IMR-90 (cell line): ENCODE results near the gene CABP5. TPM values are rescaled to one million over a fixed set of nuclear protein-coding genes. Genes with fewer than 3 reads are reported as not detected.
"Not testable (repeated sequence)": the region's sequence is repeated elsewhere in the genome, so short reads cannot be mapped to it uniquely, and the experiment has no call there.

Experiments used
- ATAC-seq: fragments of 200-7000 bp; cut with Tn5 transposase; 2 replicates; pipeline ENCODE4 v1.9.1; 2020; ENCODE audit warnings: low read depth, mild to moderate bottlenecking, moderate library complexity
- BruUV-seq: library from RNA; stranded (reverse); fragments of 400-500 nt; replicated peaks from 2 replicates; lab custom pipeline; 2021; lab: Mats Ljungman, UMichigan
- CTCF ChIA-PET: fragments of 300-600 bp; formaldehyde crosslinking; extraction: SDS; loops from one replicate; lab custom pipeline; 2021; ENCODE audit warnings: antibody characterized with exemption; lab: Yijun Ruan, JAX
- POLR2A ChIA-PET: fragments of 300-600 bp; sonication (Branson Sonifier 250); formaldehyde crosslinking; loops from one replicate; lab custom pipeline; 2022; ENCODE audit warnings: antibody characterized with exemption; ENCODE audit not compliant: unreplicated experiment; lab: Charles Lee
- DNase-seq: peaks from one replicate; pipeline ENCODE4 v3.0.0; 2013
- H2AFZ ChIP-seq: replicated peaks from 2 replicates; pipeline ENCODE3; 2013; ENCODE audit warnings: low read length, mild to moderate bottlenecking; ENCODE audit not compliant: poor library complexity
- H2AK5ac ChIP-seq: 2 replicates; pipeline ENCODE4 v1.6.1; 2013; ENCODE audit warnings: low read depth, low read length, inconsistent platforms
- H2AK9ac ChIP-seq: replicated peaks from 2 replicates; pipeline ENCODE3; 2013; ENCODE audit warnings: mild to moderate bottlenecking, low read depth, low read length, moderate library complexity; ENCODE audit not compliant: poor library complexity
- H2BK120ac ChIP-seq: 2 replicates; pipeline ENCODE4 v1.6.1; 2013; ENCODE audit warnings: low read depth, low read length, inconsistent platforms
- H2BK15ac ChIP-seq: 3 replicates; pipeline ENCODE4 v1.6.1; 2013; ENCODE audit warnings: low read depth, low read length, inconsistent platforms
- H2BK20ac ChIP-seq: 2 replicates; pipeline ENCODE4 v1.6.1; 2013; ENCODE audit warnings: low read depth, mild to moderate bottlenecking, inconsistent platforms, low read length, moderate library complexity
- H2BK5ac ChIP-seq: 2 replicates; pipeline ENCODE4 v1.6.1; 2013; ENCODE audit warnings: mild to moderate bottlenecking, low read depth, low read length, inconsistent platforms; ENCODE audit not compliant: poor library complexity, severe bottlenecking
- H3K14ac ChIP-seq: replicated peaks from 2 replicates; pipeline ENCODE4 v1.6.1; 2013; ENCODE audit warnings: low read depth, low read length, inconsistent platforms
- H3K18ac ChIP-seq: 2 replicates; pipeline ENCODE4 v1.6.1; 2013; ENCODE audit warnings: low read depth, low read length, control low read depth
- H3K23ac ChIP-seq: 2 replicates; pipeline ENCODE4 v1.6.1; 2013; ENCODE audit warnings: low read depth, low read length, inconsistent platforms
- H3K27ac ChIP-seq: 2 replicates; pipeline ENCODE4 v1.5.1; 2013; ENCODE audit warnings: mild to moderate bottlenecking, control low read depth, low read length; ENCODE audit not compliant: insufficient read depth
- H3K27me3 ChIP-seq: 2 replicates; pipeline ENCODE4 v1.6.1; 2013; ENCODE audit warnings: low read length; ENCODE audit not compliant: control insufficient read depth, insufficient read depth
- H3K36me3 ChIP-seq: 2 replicates; pipeline ENCODE4 v1.6.1; 2013; ENCODE audit warnings: low read length, mixed read lengths; ENCODE audit not compliant: control insufficient read depth, insufficient read depth
- H3K4ac ChIP-seq: 2 replicates; pipeline ENCODE4 v1.6.1; 2013; ENCODE audit warnings: low read depth, low read length, inconsistent platforms
- H3K4me1 ChIP-seq: 2 replicates; pipeline ENCODE4 v1.6.1; 2013; ENCODE audit warnings: low read length, mixed read lengths; ENCODE audit not compliant: control insufficient read depth, insufficient read depth
- H3K4me2 ChIP-seq: 2 replicates; pipeline ENCODE4 v1.6.1; 2013; ENCODE audit warnings: low read depth, mild to moderate bottlenecking, control low read depth, low read length, moderate library complexity
- H3K4me3 ChIP-seq: 2 replicates; pipeline ENCODE4 v1.5.1; 2013; ENCODE audit warnings: low read depth, mild to moderate bottlenecking, control low read depth, low read length, moderate library complexity; ENCODE audit not compliant: insufficient read depth
- H3K56ac ChIP-seq: 2 replicates; pipeline ENCODE4 v1.6.1; 2013; ENCODE audit warnings: low read length, inconsistent platforms; ENCODE audit not compliant: insufficient read depth; ENCODE audit errors: extremely low read depth
- H3K79me1 ChIP-seq, 2 experiments: 2 replicates each; pipeline ENCODE4 v1.6.1; 2013; ENCODE audit warnings: low read length in 2 of 2, inconsistent platforms in 1 of 2, low read depth in 1 of 2
- H3K9ac ChIP-seq: 2 replicates; pipeline ENCODE4 v1.6.1; 2013; ENCODE audit warnings: low read depth, low read length, control low read depth
- H3K9me1 ChIP-seq: 2 replicates; pipeline ENCODE4 v1.6.1; 2013; ENCODE audit warnings: low read length, inconsistent platforms; ENCODE audit not compliant: insufficient read depth
- H3K9me3 ChIP-seq: 2 replicates; pipeline ENCODE4 v1.6.1; 2013; ENCODE audit warnings: low read length; ENCODE audit not compliant: control insufficient read depth, insufficient read depth
- H4K20me1 ChIP-seq: 2 replicates; pipeline ENCODE4 v1.6.1; 2013; ENCODE audit warnings: low read length, inconsistent platforms; ENCODE audit not compliant: insufficient read depth
- H4K5ac ChIP-seq: 2 replicates; pipeline ENCODE4 v1.6.1; 2013; ENCODE audit warnings: mild to moderate bottlenecking, low read depth, low read length, control low read depth
- H4K8ac ChIP-seq, 2 experiments: 2 replicates each; pipeline ENCODE4 v1.6.1; 2013; ENCODE audit warnings: low read depth in 2 of 2, low read length in 2 of 2, control low read depth in 1 of 2, inconsistent platforms in 1 of 2
- H4K91ac ChIP-seq: 2 replicates; pipeline ENCODE4 v1.6.1; 2013; ENCODE audit warnings: low read depth, low read length, inconsistent platforms; ENCODE audit not compliant: insufficient read depth
- BHLHE40 ChIP-seq: fragments of 150-350 bp; IDR thresholded peaks from 2 replicates; pipeline ENCODE4 v1.6.1; 2016; ENCODE audit warnings: mild to moderate bottlenecking, low read depth, low read length
- FOS ChIP-seq: fragments of 150-350 bp; IDR thresholded peaks from 2 replicates; pipeline ENCODE4 v1.6.1; 2016; ENCODE audit warnings: low read depth, low read length
- WGBS, 2 experiments: methylation state at CpG; one replicate each; pipeline versions ENCODE4 v1.1.5 to v1.1.7; 2013; ENCODE audit warnings: missing lambda C conversion rate in 2 of 2; ENCODE audit not compliant: insufficient read length in 1 of 2; ENCODE audit errors: extremely low coverage in 2 of 2; 5-methylcytosine and 5-hydroxymethylcytosine counted together
- dilution Hi-C: fragments of 300-500 bp; cut with HindIII; formaldehyde crosslinking; loops from one replicate; pipeline ENCODE4 v1.14.3; 2018; ENCODE audit warnings: low sequenced_read_pairs; ENCODE audit not compliant: unreplicated experiment
- in situ Hi-C: fragments of 300-500 bp; cut with MboI; formaldehyde crosslinking; loops from 3 replicates; pipeline ENCODE4 v1.14.3; 2019; ENCODE audit warnings: low sequenced_read_pairs, inconsistent platforms, mixed read lengths
- intact Hi-C: fragments of 100-400 bp; cut with micrococcal nuclease; formaldehyde crosslinking; loops from 2 replicates; pipeline ENCODE4 v1.10.0; 2022
- polyA plus RNA-seq, 3 experiments: library from polyadenylated mRNA; depleted of rRNA; stranded (reverse); fragments of >200 nt; gene quantifications; 2 replicates each; pipeline ENCODE4 v1.2.3, GENCODE V29; 2012; ENCODE audit warnings: low replicate concordance in 1 of 3
- total RNA-seq: library from RNA; depleted of rRNA; stranded (reverse); fragments of >200 nt; gene quantifications from 2 replicates; pipeline ENCODE4 v1.2.3, GENCODE V29; 2012

Gene CABP5
- total and polyA plus RNA-seq, 2 of the 4 experiments (the other 2 are of a cell fraction): not detected

DNA sequence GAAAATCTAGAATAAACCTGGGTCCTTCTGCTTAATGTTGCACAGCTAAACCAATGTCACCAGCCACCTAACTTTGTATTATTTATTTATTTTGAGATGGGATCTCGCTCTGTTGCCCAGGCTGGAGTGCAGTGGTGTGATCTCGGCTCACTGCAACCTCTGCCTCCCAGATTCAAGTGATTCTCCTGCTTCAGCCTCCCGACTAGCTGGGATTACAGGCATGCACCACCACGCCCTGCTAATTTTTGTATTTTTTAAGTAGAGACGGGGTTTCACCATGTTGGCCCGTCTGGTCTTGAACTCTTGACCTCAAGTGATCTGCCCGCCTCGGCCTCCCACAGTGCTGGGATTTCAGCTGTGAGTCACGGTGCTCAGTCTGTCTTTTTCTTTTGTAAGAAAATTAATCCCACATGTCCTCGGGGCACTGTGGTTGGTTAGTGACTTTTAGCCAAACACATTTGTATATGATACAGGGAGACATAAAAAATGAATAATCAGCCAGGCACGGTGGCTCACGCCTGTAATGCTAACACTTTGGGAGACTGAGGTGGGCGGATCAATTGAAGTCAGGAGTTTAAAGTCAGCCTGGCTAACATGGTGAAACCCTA is 47.3 kb upstream of the CABP5 start:
- H3K9ac ChIP-seq, H3K4me1 ChIP-seq, H3K4me2 ChIP-seq, H2BK120ac ChIP-seq, H4K20me1 ChIP-seq, in situ Hi-C loops, H3K18ac ChIP-seq, H4K8ac ChIP-seq, H2AK9ac ChIP-seq, H3K23ac ChIP-seq, H2BK5ac ChIP-seq, H4K91ac ChIP-seq, H2BK20ac ChIP-seq, H3K79me1 ChIP-seq, BruUV-seq, H2AFZ ChIP-seq, H3K14ac ChIP-seq, dilution Hi-C loops, H3K4me3 ChIP-seq, H2BK15ac ChIP-seq, H3K36me3 ChIP-seq, H3K9me1 ChIP-seq, intact Hi-C loops, H3K56ac ChIP-seq, H3K27me3 ChIP-seq, H4K5ac ChIP-seq, H3K27ac ChIP-seq, H2AK5ac ChIP-seq: not testable (repeated sequence)
- CTCF ChIA-PET: interaction anchor here (0.5 to 0.9 kb wide), 4 partner anchors 10 to 1565 kb away, joined by 3 to 7 read pairs (median 4); no protein-coding TSS in a partner anchor
- WGBS, 2 experiments: 0% methylated on average over 1 of the region's 13 CpGs; no CpG with 5 or more reads in 1 of the 2 experiments
- peak; percentile 89 for ATAC-seq
- Histone ChIP-seq H3K4ac (peak overlapping the region; percentile 39; the same call in 1 of the 2 replicates), H3K9me3 (peaks cover 11% of the 10 kb centered on the region; the same call in 1 of the 2 replicates)
- POLR2A ChIA-PET: interaction anchor here (0.6 kb wide), 1 partner anchor 232 kb away, joined by 5 read pairs; no protein-coding TSS in a partner anchor
- TF ChIP-seq FOS: peak; percentile 55
- TF ChIP-seq BHLHE40: peak; percentile 93
- peak; percentile 96 for DNase-seq
